Ishikawa (cell line): ENCODE measurements around the gene ZNF672.

ENCODE experiments used
- CEBPB ChIP-seq: IDR thresholded peaks from 2 replicates; pipeline ENCODE4 v1.6.1; 2012
- CREB1 ChIP-seq: IDR thresholded peaks from 2 replicates; pipeline ENCODE4 v1.6.1; 2012; ENCODE audit warnings: low read depth
- EGR1 ChIP-seq: IDR thresholded peaks from 2 replicates; pipeline ENCODE4 v1.6.1; 2012
- EP300 ChIP-seq: IDR thresholded peaks from 2 replicates; pipeline ENCODE4 v1.6.1; 2012; ENCODE audit warnings: borderline replicate concordance
- FOXM1 ChIP-seq: IDR thresholded peaks from 2 replicates; pipeline ENCODE4 v1.6.1; 2012; ENCODE audit warnings: low read depth, borderline replicate concordance
- MAX ChIP-seq: IDR thresholded peaks from 2 replicates; pipeline ENCODE4 v1.6.1; 2012
- NFIC ChIP-seq: IDR thresholded peaks from 2 replicates; pipeline ENCODE4 v1.6.1; 2012
- RAD21 ChIP-seq: IDR thresholded peaks from 2 replicates; pipeline ENCODE4 v1.6.1; 2012; ENCODE audit warnings: low read depth
- TAF1 ChIP-seq: IDR thresholded peaks from 2 replicates; pipeline ENCODE4 v1.6.1; 2012; ENCODE audit warnings: low read depth, mild to moderate bottlenecking
- TCF12 ChIP-seq: IDR thresholded peaks from 2 replicates; pipeline ENCODE4 v1.6.1; 2012; ENCODE audit warnings: low read depth
- TEAD4 ChIP-seq: IDR thresholded peaks from 2 replicates; pipeline ENCODE4 v1.6.1; 2012
- YY1 ChIP-seq: IDR thresholded peaks from 2 replicates; pipeline ENCODE4 v1.6.1; 2012; ENCODE audit warnings: low read depth
- ZBTB7A ChIP-seq: IDR thresholded peaks from 2 replicates; pipeline ENCODE4 v1.6.1; 2012; ENCODE audit warnings: low read depth
- TF ChIP-seq, protein P1 (sequence below): IDR thresholded peaks from 2 replicates; pipeline ENCODE4 v1.6.1; 2012; ENCODE audit warnings: low read depth, mild to moderate bottlenecking
- TF ChIP-seq, protein P2 (sequence below): IDR thresholded peaks from 2 replicates; pipeline ENCODE4 v1.6.1; 2012

Gene ZNF672

GRCh38 chr1:248817065-248817464, 21.0 kb upstream of the ZNF672 start:
- TF ChIP-seq FOXM1 (no peak), TEAD4 (no peak), CEBPB (no peak), EP300 (no peak), RAD21 (no peak), MAX (no peak), TAF1 (no peak)

DNA sequence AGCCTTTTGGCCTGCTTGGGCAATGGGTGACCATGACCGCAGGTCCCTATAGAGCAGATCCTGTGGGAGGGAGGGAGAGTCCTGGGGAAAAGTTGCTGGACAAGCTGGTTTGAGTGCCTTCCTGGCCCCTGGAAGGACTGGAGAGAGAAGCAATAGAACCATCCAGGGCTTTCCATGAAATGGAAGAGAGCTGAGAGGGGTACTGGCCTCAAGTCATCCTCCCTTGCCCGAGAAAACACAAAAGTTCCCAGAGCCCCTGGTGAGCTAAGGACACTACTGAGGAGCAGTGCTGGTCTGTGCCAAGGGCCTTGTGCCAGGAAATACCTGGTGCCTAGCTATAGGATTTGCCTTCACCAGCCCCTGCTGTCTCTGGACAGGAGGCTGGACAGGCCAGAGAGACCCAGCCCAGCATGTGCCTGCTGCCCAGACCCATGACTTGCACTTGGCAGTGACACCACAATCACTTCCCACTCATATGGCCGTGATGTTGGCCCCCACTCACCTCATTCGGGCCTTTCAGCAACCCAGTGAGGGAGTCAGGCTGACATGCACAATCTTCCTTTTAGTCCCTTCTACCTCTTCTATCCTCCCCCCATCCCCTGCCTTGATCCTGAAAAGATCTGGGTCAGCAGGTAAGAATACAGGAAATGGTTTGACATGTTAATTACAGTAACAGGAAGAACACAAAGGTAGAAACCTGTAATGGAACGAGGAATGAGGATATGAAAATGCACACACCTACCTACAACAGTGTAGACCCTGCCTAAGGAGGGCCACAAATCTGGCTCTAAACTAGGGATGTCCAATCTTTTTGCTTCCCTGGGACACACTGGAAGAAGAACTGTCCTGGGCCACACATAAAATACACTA, 19.3 kb upstream of the ZNF672 start:
- TF ChIP-seq, protein P1, sequence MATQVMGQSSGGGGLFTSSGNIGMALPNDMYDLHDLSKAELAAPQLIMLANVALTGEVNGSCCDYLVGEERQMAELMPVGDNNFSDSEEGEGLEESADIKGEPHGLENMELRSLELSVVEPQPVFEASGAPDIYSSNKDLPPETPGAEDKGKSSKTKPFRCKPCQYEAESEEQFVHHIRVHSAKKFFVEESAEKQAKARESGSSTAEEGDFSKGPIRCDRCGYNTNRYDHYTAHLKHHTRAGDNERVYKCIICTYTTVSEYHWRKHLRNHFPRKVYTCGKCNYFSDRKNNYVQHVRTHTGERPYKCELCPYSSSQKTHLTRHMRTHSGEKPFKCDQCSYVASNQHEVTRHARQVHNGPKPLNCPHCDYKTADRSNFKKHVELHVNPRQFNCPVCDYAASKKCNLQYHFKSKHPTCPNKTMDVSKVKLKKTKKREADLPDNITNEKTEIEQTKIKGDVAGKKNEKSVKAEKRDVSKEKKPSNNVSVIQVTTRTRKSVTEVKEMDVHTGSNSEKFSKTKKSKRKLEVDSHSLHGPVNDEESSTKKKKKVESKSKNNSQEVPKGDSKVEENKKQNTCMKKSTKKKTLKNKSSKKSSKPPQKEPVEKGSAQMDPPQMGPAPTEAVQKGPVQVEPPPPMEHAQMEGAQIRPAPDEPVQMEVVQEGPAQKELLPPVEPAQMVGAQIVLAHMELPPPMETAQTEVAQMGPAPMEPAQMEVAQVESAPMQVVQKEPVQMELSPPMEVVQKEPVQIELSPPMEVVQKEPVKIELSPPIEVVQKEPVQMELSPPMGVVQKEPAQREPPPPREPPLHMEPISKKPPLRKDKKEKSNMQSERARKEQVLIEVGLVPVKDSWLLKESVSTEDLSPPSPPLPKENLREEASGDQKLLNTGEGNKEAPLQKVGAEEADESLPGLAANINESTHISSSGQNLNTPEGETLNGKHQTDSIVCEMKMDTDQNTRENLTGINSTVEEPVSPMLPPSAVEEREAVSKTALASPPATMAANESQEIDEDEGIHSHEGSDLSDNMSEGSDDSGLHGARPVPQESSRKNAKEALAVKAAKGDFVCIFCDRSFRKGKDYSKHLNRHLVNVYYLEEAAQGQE, result no peak
- TF ChIP-seq CEBPB (no peak), EP300 (no peak), MAX (no peak), NFIC (no peak), TEAD4 (no peak), ZBTB7A (no peak), EGR1 (no peak), RAD21 (no peak), FOXM1 (no peak), CREB1 (no peak)
- TF ChIP-seq, protein P2, sequence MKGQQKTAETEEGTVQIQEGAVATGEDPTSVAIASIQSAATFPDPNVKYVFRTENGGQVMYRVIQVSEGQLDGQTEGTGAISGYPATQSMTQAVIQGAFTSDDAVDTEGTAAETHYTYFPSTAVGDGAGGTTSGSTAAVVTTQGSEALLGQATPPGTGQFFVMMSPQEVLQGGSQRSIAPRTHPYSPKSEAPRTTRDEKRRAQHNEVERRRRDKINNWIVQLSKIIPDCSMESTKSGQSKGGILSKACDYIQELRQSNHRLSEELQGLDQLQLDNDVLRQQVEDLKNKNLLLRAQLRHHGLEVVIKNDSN, result no peak

DNA sequence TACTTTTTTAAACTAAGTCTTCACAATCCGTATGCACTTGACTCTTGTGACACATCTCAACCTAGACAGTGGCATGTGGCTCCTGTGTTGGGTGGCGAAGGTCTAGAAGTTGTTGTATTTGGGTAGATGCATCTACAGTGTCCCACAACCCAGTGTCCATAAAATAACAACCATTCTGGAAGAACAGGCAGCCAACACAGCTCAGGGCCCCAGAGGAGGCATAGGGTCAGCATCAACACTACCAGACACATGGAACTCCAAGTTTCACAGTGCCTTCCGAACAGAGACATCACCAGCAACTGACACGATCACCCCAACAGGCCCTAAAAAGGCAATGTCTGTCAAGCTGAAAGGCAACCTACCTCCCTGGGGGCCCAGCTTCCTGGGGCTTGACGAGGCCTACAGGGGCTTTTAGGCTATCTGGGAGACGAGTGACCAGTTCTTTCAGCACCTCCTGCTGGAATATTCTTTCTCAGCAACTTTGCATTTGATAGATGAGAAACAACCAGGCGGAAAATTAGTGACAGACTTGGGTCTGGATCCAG, 17.9 kb upstream of the ZNF672 start:
- TF ChIP-seq ZBTB7A (no peak), CREB1 (no peak), MAX (no peak)
- TF ChIP-seq, protein P2, result no peak

DNA sequence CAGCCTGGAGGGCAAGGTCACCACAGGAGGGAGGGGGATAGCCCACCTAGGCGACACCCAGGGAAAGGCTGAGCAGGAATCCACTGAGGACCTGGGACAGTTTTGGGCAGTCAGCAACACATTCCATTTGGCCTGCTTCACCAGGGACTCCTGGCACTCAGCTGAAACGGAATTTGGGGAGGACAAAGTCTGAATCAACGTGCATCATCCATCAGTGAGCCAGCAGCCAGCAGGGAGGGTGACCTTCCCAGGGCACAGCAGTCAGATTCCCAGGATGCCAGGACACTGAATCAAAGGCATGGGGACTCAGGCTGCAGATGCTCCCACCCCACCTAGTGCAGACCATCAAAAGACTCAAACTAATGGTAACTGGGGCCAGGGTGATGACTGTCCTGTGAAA, 16.9 kb upstream of the ZNF672 start:
- TF ChIP-seq TEAD4, result peak; percentile 49; the same call in 1 of the 2 replicates
- TF ChIP-seq, protein P1, result no peak
- no peak for TF ChIP-seq ZBTB7A
- no peak for TF ChIP-seq CEBPB
- no peak for TF ChIP-seq EGR1

GRCh38 chr1:248821641-248822040, 16.4 kb upstream of the ZNF672 start:
- TF ChIP-seq TEAD4 (no peak), TAF1 (no peak), TCF12 (no peak), MAX (no peak)

DNA sequence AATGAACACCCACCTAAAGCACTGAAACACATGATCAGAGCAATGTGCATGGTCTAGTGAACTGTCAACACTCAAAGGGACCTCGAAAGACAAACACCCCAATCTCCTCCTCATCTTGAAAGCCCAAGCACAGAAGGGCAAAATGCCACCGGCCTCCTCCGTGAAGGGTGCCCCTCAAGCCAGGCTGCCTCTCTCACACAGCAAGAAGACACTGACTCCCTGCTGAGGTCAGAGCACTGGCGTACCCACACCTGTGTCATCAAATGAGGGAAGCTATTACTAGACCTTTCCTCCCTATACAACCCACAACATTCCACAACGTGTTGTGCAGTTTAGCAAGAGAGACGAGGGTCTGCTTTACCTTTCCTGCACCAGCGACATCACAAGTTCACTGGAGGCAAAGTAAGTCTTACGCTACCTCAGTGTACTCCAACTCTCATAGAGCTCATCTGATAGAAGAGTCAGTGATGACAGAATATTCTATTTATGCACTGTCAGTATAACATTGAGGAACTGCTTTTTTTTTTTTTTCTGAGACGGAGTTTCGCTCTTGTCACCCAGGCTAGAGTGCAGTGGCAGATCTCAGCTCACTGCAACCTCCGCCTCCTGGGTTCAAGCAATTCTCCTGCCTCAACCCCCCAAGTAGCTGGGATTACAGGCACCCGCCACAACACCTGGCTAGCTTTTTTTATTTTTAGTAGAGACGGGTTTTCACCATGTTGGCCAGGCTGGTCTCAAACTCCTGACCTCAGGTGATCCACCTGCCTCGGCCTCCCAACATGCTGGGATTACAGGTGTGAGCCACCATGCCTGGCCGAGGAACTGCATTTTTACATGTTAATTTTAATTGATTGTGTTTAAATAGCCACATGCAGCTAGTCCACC, 15.6 kb upstream of the ZNF672 start:
- TF ChIP-seq, protein P2, result no peak
- no peak for TF ChIP-seq MAX
- no peak for TF ChIP-seq EGR1
- TF ChIP-seq TAF1, result no peak
- TF ChIP-seq YY1, result no peak
- no peak for TF ChIP-seq EP300
- no peak for TF ChIP-seq ZBTB7A
- TF ChIP-seq CEBPB, result no peak
- no peak for TF ChIP-seq CREB1
- TF ChIP-seq TCF12, result no peak
